ENCODE data around the gene MBOAT2. TPM values are rescaled to one million over a fixed set of nuclear protein-coding genes. Genes with fewer than 3 reads are reported as not detected.

Gene MBOAT2
- polyA plus RNA-seq, 1 experiment: 18.1 TPM

- ChIA-PET CTCF (no interaction called here), POLR2A (no interaction called here)
- TF ChIP-seq, protein P1, sequence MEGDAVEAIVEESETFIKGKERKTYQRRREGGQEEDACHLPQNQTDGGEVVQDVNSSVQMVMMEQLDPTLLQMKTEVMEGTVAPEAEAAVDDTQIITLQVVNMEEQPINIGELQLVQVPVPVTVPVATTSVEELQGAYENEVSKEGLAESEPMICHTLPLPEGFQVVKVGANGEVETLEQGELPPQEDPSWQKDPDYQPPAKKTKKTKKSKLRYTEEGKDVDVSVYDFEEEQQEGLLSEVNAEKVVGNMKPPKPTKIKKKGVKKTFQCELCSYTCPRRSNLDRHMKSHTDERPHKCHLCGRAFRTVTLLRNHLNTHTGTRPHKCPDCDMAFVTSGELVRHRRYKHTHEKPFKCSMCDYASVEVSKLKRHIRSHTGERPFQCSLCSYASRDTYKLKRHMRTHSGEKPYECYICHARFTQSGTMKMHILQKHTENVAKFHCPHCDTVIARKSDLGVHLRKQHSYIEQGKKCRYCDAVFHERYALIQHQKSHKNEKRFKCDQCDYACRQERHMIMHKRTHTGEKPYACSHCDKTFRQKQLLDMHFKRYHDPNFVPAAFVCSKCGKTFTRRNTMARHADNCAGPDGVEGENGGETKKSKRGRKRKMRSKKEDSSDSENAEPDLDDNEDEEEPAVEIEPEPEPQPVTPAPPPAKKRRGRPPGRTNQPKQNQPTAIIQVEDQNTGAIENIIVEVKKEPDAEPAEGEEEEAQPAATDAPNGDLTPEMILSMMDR (IDR thresholded peaks at IDR 0.05; ENCODE audit: insufficient read depth, low read depth, low read length): no peak
Measured at GRCh38 chr2:8926356-8926755, 77.1 kb downstream of the MBOAT2 start.

DNA sequence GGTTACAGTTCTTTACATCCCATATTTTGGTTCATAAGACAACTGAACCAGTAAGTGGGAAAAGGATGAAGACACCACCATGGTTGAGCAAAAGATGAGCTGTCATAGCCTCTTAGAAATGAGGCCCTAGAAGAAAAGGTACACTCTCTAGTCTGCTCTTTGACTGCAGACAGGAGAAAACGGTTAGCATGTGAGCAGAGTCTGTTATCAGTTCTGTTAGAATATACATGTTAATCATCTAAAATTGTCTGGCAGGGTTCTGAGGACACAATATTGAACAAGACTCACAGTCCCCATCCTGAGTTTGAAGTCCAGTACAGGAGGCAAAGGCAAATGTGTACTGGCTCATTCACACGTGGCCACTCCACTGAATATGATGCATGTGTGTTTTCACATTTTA is 78.1 kb downstream of the MBOAT2 start:
- H3K4me3 ChIP-seq (ENCODE audit: low read depth, low read length): no peak overlapping the region
- POLR2A ChIA-PET: no interaction called here
- no peak for DNase-seq (ENCODE audit: low read depth)
- TF ChIP-seq, protein P1 (IDR thresholded peaks at IDR 0.05; ENCODE audit: insufficient read depth, low read depth, low read length): no peak
- no peaks in the 10 kb centered on the region for H3K36me3 ChIP-seq (ENCODE audit: control insufficient read depth, insufficient read depth, low read length)
- CTCF ChIA-PET: no interaction called here
- no peaks in the 10 kb centered on the region for H3K27me3 ChIP-seq (ENCODE audit: control insufficient read depth, insufficient read depth, low read length)

More at GRCh38 chr2:8926356-8926755, 77.1 kb downstream of the MBOAT2 start:
- DNase-seq (ENCODE audit: low read depth): no peak
- Histone ChIP-seq H3K36me3 (ENCODE audit: control insufficient read depth, insufficient read depth, low read length) (no peaks in the 10 kb centered on the region), H3K4me3 (ENCODE audit: low read depth, low read length) (no peak overlapping the region), H3K27me3 (ENCODE audit: control insufficient read depth, insufficient read depth, low read length) (no peaks in the 10 kb centered on the region)

DNA sequence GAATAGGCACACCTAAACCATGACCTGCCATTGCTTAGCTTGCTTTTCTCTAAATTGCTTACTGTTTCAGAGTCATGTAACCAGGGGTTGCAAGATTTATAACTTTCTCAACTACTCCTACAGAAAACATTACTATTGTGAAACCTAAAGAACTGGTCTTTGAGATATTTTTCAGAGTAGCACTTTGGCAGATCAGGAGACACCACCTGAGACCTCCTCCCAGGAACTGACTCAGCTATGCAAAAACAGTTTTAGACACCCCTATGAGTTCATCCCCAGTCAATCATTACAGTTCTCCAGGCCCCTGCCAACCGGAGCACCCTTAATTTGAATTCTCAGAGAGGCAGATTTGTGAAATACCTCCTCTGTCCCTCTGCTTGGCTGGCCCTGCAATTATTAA is 80.3 kb downstream of the MBOAT2 start:
- ChIA-PET CTCF (no interaction called here), POLR2A (no interaction called here)
- H3K4me3 ChIP-seq (ENCODE audit: low read depth, low read length): no peak overlapping the region
- TF ChIP-seq, protein P1 (IDR thresholded peaks at IDR 0.05; ENCODE audit: insufficient read depth, low read depth, low read length): no peak
- H3K27me3 ChIP-seq (ENCODE audit: control insufficient read depth, insufficient read depth, low read length): no peaks in the 10 kb centered on the region
- DNase-seq (ENCODE audit: low read depth): no peak
- H3K36me3 ChIP-seq (ENCODE audit: control insufficient read depth, insufficient read depth, low read length): no peaks in the 10 kb centered on the region

GRCh38 chr2:8922431-8922830 is 81.1 kb downstream of the MBOAT2 start:
- TF ChIP-seq, protein P1 (IDR thresholded peaks at IDR 0.05; ENCODE audit: insufficient read depth, low read depth, low read length): no peak
- no peaks in the 10 kb centered on the region for H3K36me3 ChIP-seq (ENCODE audit: control insufficient read depth, insufficient read depth, low read length)
- no peak for DNase-seq (ENCODE audit: low read depth)
- ChIA-PET CTCF (interaction anchor here (0.6 kb wide), 1 partner anchor 211 kb away, joined by 3 read pairs; no protein-coding TSS in a partner anchor), POLR2A (no interaction called here)
- H3K4me3 ChIP-seq (ENCODE audit: low read depth, low read length): no peak overlapping the region
- H3K27me3 ChIP-seq (ENCODE audit: control insufficient read depth, insufficient read depth, low read length): no peaks in the 10 kb centered on the region

DNA sequence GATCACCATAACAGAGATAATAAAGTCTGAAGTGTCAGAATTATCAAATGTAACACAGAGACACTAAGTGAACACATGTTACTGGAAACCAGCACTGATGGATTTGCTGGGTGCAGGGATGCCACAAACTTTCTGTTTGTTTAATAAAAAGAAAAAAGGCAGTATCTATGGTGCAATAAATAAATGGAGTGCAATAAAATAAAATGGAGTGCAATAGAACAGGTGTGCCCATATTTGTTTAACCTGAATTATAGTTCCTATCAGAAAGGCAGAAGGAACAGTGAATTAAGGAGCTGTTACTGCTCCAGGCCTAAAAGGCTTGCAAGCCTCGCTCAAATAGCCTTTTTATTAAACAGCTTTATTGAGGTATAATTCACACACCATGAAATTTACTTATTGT is 85.1 kb downstream of the MBOAT2 start:
- POLR2A ChIA-PET: no interaction called here
- CTCF ChIA-PET: no interaction called here
- DNase-seq (ENCODE audit: low read depth): no peak
- Histone ChIP-seq H3K36me3 (ENCODE audit: control insufficient read depth, insufficient read depth, low read length) (no peaks in the 10 kb centered on the region), H3K4me3 (ENCODE audit: low read depth, low read length) (no peak overlapping the region), H3K27me3 (ENCODE audit: control insufficient read depth, insufficient read depth, low read length) (no peaks in the 10 kb centered on the region)
- TF ChIP-seq, protein P1 (IDR thresholded peaks at IDR 0.05; ENCODE audit: insufficient read depth, low read depth, low read length): no peak
